C1 segment of cervical spinal cord (tissue), 14 donors: Measurements from ENCODE around the gene CCL23.
A peak's percentile ranks its signal among the peaks of the same experiment; 100 is the strongest.

Experiments used
- DNase-seq, 14 donors: peaks; one replicate each; lab custom pipeline; 2025; lab: John Stamatoyannopoulos, UW

CCL23 gene

DNA sequence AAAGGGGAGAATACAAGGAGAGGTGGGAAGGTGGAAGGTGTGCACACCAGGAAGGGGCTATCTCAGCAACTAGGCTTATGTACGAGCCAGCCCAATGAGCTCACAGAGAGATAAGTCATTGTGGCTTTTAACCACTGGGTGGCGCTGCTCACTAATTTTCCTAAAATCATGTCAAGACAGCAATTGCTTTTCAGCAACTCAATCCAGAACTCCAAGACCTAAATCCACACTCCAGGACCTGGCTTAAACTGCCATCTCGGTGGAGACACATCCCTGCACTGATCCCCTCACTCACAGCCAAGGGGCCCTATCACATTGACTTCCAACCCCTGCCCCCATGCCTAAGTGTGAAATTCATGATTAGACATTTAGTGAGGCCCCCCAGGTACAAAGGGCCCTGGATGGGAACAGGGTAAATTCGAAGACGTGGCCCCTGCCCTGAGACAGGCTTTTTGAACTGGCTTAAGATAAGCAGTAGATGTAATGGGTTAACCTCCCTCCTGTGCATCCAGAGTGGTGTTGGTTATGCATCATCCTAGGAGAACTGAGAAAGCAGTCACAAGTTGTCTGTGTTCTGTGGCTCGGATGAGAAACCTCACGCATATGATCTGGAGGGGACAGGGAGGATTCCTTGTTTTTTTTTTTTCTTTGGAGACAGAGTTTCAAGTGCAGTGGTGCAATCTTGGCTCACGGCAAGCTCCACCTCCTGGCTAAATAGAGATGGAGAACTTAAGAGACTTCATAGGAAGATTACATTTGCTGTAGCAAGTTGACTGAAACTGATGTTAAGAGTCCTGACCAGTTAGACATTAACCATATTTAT lies 48.0 kb downstream of the CCL23 start:
- peak in 10 of 14 donors; percentile 12 to 64 (median 44) for DNase-seq

DNA sequence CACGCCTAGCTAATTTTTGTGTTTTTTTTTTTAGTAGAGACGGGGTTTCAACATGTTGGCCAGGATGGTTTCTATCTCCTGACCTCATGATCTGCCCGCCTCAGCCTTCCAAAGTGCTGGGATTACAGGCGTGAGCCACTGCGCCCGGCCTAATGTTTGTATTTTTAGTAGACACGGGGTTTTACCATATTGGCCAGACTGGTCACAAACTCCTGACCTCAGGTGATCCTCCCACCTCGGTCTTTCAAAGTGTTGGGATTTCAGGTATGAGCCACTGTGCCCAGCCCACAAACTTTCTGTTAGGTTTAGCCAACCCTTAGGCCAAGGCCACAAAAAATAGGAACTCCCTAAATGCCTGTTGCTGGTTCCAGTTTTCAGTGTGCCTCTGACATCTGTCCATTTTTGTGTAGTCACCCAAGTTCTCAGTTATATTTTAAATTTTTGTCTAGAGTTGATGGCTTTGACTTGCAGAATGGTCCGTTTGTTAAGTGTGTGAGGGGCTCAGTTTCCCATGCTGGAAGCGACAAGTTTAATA lies 49.2 kb downstream of the CCL23 start:
- DNase-seq = no peak

DNA sequence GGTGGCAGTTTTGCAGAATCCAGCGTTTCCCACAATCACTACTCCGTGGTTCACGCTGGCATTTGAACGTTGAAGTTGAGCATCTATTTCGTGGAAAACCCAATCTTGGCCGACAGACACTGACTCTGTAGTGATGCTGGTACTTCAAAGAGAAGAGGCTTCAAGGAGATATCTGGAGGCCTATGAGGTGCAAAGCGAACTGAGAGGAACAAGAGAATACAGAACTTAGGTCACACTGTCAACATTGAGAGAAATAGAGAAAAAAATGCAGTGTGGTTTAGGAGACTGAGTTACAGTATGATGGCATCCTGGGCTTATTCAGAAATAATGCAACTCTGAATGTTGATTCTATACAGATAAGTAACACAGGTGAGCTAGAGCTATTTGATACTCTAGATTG lies 52.5 kb downstream of the CCL23 start:
- no peak for DNase-seq

DNA sequence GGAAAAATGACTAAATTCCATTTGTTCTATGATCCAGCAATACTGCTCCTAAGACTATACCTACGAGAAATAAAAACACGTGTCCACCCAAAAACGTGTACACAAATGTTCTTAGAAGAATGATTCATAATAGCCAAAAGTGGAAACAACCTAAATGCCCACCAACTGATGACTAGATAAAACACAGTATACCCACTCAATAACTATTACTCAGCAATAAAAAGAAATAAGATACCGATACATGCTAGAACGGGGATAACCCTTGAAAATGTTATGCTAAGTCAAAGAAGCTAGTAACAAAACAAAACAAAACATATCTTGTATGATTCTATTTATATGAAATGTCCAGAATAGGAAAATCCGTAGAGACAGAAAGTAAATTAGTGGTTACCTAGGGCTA lies 54.1 kb downstream of the CCL23 start:
- no peak for DNase-seq
